ENCODE results near the gene VIPR2.

VIPR2 gene

GRCh38 chr7:159034394-159034793 lies 110.3 kb downstream of the VIPR2 start:
- Histone ChIP-seq H3K4me3 (ENCODE audit: low read length in 2 of 2) (no peak overlapping the region), H3K9ac (ENCODE audit: low read depth in 1 of 2, low read length in 2 of 2) (no peak overlapping the region), H3K27me3 (ENCODE audit: control insufficient read depth in 2 of 2, insufficient read depth in 2 of 2, low read length in 2 of 2) (peaks cover 0 to 5% of the 10 kb centered on the region in 2 donors), H3K27ac (ENCODE audit: low read depth in 2 of 2, low read length in 2 of 2) (no peak overlapping the region), H3K9me3 (ENCODE audit: control insufficient read depth in 2 of 2, low read length in 2 of 2) (no peaks in the 10 kb centered on the region), H3K36me3 (ENCODE audit: control insufficient read depth in 2 of 2, insufficient read depth in 2 of 2, low read length in 2 of 2) (no peaks in the 10 kb centered on the region), H3K4me1 (ENCODE audit: control insufficient read depth in 2 of 2, insufficient read depth in 2 of 2, low read length in 2 of 2) (peaks cover 4% of the 10 kb centered on the region in 2 donors)

GRCh38 chr7:159033956-159034355 lies 110.7 kb downstream of the VIPR2 start:
- Histone ChIP-seq H3K27ac (ENCODE audit: low read depth in 2 of 2, low read length in 2 of 2) (no peak overlapping the region), H3K4me1 (ENCODE audit: control insufficient read depth in 2 of 2, insufficient read depth in 2 of 2, low read length in 2 of 2) (peaks cover 4% of the 10 kb centered on the region in 2 donors), H3K9me3 (ENCODE audit: control insufficient read depth in 2 of 2, low read length in 2 of 2) (no peaks in the 10 kb centered on the region), H3K27me3 (ENCODE audit: control insufficient read depth in 2 of 2, insufficient read depth in 2 of 2, low read length in 2 of 2) (peaks cover 0 to 5% of the 10 kb centered on the region in 2 donors), H3K36me3 (ENCODE audit: control insufficient read depth in 2 of 2, insufficient read depth in 2 of 2, low read length in 2 of 2) (no peaks in the 10 kb centered on the region), H3K9ac (ENCODE audit: low read depth in 1 of 2, low read length in 2 of 2) (no peak overlapping the region), H3K4me3 (ENCODE audit: low read length in 2 of 2) (no peak overlapping the region)

- no peak overlapping the region for H3K27ac ChIP-seq (ENCODE audit: low read depth in 2 of 2, low read length in 2 of 2)
Observed at GRCh38 chr7:159033473-159033825, 111.2 kb downstream of the VIPR2 start.

DNA sequence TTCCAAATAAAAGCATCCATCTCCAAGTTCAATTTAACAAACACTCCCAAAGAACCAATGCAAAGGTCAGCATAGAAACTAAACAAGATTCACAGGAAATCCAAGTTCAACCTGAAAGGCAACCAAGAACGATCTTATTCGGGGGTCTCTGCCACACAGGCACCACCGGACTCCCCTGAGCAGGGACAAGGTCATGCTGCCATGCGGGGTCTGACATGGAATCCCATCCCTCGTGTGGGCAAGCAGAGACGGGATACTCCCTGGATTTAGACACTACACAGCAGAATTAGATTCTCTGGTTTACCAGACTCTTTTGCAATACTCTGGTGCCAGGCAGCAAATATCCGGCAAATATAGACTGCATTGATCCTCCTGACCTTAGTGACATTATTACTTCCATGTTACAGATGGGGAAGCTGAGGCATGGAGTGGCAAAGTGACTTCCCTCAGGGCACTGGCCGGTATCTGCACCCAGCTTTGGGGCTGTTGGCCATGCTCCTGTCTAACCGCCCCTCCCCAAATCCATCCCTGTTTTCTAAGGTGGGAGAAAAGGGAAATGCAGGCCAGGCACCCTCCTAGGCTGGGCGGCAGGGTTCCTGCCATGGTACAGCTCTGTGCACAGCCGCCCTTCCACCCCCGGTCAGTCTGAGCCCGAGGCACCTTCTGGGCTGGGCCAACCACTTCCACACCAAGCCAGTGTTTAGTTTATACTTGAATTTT lies 111.8 kb downstream of the VIPR2 start:
- H3K4me1 ChIP-seq (ENCODE audit: control insufficient read depth in 2 of 2, insufficient read depth in 2 of 2, low read length in 2 of 2) = peaks cover 4% of the 10 kb centered on the region in 2 donors
- no peaks in the 10 kb centered on the region for H3K36me3 ChIP-seq (ENCODE audit: control insufficient read depth in 2 of 2, insufficient read depth in 2 of 2, low read length in 2 of 2)
- H3K4me3 ChIP-seq (ENCODE audit: low read length in 2 of 2) = no peak overlapping the region
- H3K27me3 ChIP-seq (ENCODE audit: control insufficient read depth in 2 of 2, insufficient read depth in 2 of 2, low read length in 2 of 2) = peaks cover 3 to 5% of the 10 kb centered on the region in 2 donors
- no peak overlapping the region for H3K9ac ChIP-seq (ENCODE audit: low read depth in 1 of 2, low read length in 2 of 2)
- no peaks in the 10 kb centered on the region for H3K9me3 ChIP-seq (ENCODE audit: control insufficient read depth in 2 of 2, low read length in 2 of 2)
- no peak overlapping the region for H3K27ac ChIP-seq (ENCODE audit: low read depth in 2 of 2, low read length in 2 of 2)

More at GRCh38 chr7:159033473-159033825, 111.2 kb downstream of the VIPR2 start:
- H3K27me3 ChIP-seq (ENCODE audit: control insufficient read depth in 2 of 2, insufficient read depth in 2 of 2, low read length in 2 of 2) = peaks cover 0 to 5% of the 10 kb centered on the region in 2 donors
- no peaks in the 10 kb centered on the region for H3K9me3 ChIP-seq (ENCODE audit: control insufficient read depth in 2 of 2, low read length in 2 of 2)
- H3K9ac ChIP-seq (ENCODE audit: low read depth in 1 of 2, low read length in 2 of 2) = no peak overlapping the region
- H3K36me3 ChIP-seq (ENCODE audit: control insufficient read depth in 2 of 2, insufficient read depth in 2 of 2, low read length in 2 of 2) = no peaks in the 10 kb centered on the region
- H3K4me1 ChIP-seq (ENCODE audit: control insufficient read depth in 2 of 2, insufficient read depth in 2 of 2, low read length in 2 of 2) = peaks cover 4% of the 10 kb centered on the region in 2 donors
- H3K4me3 ChIP-seq (ENCODE audit: low read length in 2 of 2) = no peak overlapping the region

DNA sequence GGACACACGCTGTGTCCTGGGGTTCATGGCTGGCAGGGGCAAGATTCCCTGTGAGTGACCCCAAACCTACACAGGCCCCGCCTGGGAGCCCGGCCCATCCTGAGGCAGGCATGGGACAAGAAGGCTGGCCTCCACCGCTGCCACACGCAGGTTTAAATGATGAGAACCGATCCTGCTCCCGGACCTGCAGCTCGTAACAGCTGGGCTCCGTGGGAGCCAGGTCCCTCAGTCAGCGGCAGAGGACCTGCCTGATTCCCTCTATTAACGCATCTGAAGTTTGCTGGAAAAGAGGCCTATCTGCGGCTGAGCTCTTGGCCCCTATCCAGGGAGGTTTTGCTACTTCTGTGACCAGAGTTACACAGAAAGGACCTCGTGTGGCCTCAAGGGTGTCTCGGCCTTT lies 112.3 kb downstream of the VIPR2 start:
- no peak overlapping the region for H3K4me3 ChIP-seq (ENCODE audit: low read length in 2 of 2)
- no peak overlapping the region for H3K27ac ChIP-seq (ENCODE audit: low read depth in 2 of 2, low read length in 2 of 2)
- H3K27me3 ChIP-seq (ENCODE audit: control insufficient read depth in 2 of 2, insufficient read depth in 2 of 2, low read length in 2 of 2) = peaks cover 3 to 5% of the 10 kb centered on the region in 2 donors
- peaks cover 7 to 8% of the 10 kb centered on the region in 2 donors for H3K4me1 ChIP-seq (ENCODE audit: control insufficient read depth in 2 of 2, insufficient read depth in 2 of 2, low read length in 2 of 2)
- H3K9me3 ChIP-seq (ENCODE audit: control insufficient read depth in 2 of 2, low read length in 2 of 2) = no peaks in the 10 kb centered on the region
- H3K36me3 ChIP-seq (ENCODE audit: control insufficient read depth in 2 of 2, insufficient read depth in 2 of 2, low read length in 2 of 2) = no peaks in the 10 kb centered on the region
- H3K9ac ChIP-seq (ENCODE audit: low read depth in 1 of 2, low read length in 2 of 2) = no peak overlapping the region

DNA sequence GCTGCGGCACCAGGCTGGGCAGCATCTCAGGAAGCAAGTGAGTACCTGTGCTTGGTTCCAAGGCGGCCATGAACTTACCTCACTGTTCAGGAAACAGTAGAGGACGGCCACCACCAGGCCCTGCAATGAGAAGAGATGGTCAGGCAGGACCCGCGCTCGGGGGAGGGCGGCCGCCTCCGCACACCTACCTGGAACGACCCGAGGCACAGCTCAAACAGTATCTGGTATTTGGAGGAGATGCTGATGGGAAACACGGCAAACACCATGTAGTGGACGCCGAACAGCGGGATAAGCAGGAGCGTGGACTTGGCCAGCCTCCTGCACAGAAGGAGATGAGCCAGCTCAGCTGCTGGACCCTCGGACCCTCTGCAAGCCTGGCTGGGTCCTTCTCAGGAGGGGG lies 112.9 kb downstream of the VIPR2 start:
- H3K4me3 ChIP-seq (ENCODE audit: low read length in 2 of 2) = no peak overlapping the region
- H3K27me3 ChIP-seq (ENCODE audit: control insufficient read depth in 2 of 2, insufficient read depth in 2 of 2, low read length in 2 of 2) = peaks cover 4 to 6% of the 10 kb centered on the region in 2 donors
- no peak overlapping the region for H3K27ac ChIP-seq (ENCODE audit: low read depth in 2 of 2, low read length in 2 of 2)
- H3K4me1 ChIP-seq (ENCODE audit: control insufficient read depth in 2 of 2, insufficient read depth in 2 of 2, low read length in 2 of 2) = peaks cover 5 to 7% of the 10 kb centered on the region in 2 donors
- no peaks in the 10 kb centered on the region for H3K9me3 ChIP-seq (ENCODE audit: control insufficient read depth in 2 of 2, low read length in 2 of 2)
- H3K9ac ChIP-seq (ENCODE audit: low read depth in 1 of 2, low read length in 2 of 2) = no peak overlapping the region
- no peaks in the 10 kb centered on the region for H3K36me3 ChIP-seq (ENCODE audit: control insufficient read depth in 2 of 2, insufficient read depth in 2 of 2, low read length in 2 of 2)

DNA sequence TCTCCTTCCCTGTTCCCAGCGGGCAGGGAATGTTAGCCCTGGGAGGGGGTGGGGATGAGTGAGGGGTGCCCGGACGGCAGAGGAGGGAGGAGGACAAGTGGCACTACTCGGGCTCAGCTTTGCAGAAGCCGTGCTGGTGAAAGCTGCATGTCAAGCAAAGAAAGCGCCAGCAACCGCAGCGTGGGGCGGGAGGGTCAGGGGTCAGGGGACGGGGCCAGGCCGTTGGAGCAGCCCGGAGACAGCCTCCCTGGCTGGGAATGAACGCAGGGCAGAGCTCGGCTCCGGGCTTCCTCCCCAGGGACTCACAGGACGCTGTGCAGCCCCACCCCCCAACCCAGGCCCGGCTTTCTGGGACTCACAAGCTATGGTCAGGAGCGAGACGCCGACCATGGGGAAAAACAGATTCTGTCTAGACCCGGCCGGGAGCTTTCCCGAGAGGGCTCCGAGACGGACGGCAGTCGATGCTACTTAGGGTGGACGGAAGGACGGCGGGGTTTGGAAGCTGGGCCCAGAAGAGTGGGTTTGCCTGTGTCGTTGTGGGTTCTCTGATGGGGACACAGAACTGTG lies 113.4 kb downstream of the VIPR2 start:
- Histone ChIP-seq H3K4me3 (ENCODE audit: low read length in 2 of 2) (peak overlapping the region; percentile 61 to 66), H3K36me3 (ENCODE audit: control insufficient read depth in 2 of 2, insufficient read depth in 2 of 2, low read length in 2 of 2) (no peaks in the 10 kb centered on the region), H3K4me1 (ENCODE audit: control insufficient read depth in 2 of 2, insufficient read depth in 2 of 2, low read length in 2 of 2) (peaks cover 5 to 7% of the 10 kb centered on the region in 2 donors), H3K9me3 (ENCODE audit: control insufficient read depth in 2 of 2, low read length in 2 of 2) (no peaks in the 10 kb centered on the region), H3K27ac (ENCODE audit: low read depth in 2 of 2, low read length in 2 of 2) (peak overlapping the region in 1 of 2 donors; percentile 9), H3K27me3 (ENCODE audit: control insufficient read depth in 2 of 2, insufficient read depth in 2 of 2, low read length in 2 of 2) (peaks cover 2 to 6% of the 10 kb centered on the region in 2 donors), H3K9ac (ENCODE audit: low read depth in 1 of 2, low read length in 2 of 2) (peak overlapping the region in 1 of 2 donors; percentile 55)

DNA sequence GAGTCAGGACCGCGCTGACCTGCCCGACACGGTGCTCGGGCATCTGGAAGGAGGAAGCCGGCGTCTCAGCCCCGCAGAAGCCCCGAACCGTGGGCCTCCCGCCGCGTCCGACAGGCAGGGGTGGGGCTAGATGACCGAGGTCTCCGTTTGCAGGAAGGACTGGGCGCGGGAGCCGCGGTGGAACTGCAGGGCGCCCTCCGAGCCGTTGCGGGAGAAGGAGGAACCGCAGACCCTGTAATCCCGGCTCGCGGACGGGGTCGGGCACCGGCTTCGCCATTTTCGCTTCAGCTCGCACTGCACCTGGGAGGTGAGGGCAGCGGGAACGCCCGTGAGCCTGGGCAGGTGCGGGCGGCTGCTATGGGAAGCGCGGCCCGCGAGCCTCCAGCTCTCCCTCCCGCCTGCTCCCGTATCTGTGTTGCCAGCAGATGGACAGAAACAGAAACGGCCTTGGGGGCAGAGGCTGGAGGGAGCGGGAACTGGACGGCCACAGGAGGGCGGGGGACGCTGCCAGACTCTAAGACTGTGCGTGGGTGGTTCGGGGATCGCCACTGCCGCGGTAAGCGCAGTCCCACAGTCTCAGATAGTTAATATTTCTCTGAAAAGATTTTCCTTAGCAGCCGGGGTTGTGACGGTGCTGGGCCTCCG lies 114.1 kb downstream of the VIPR2 start:
- Histone ChIP-seq H3K9ac (ENCODE audit: low read depth in 1 of 2, low read length in 2 of 2) (peak overlapping the region in 1 of 2 donors; percentile 55), H3K36me3 (ENCODE audit: control insufficient read depth in 2 of 2, insufficient read depth in 2 of 2, low read length in 2 of 2) (no peaks in the 10 kb centered on the region), H3K4me1 (ENCODE audit: control insufficient read depth in 2 of 2, insufficient read depth in 2 of 2, low read length in 2 of 2) (peaks cover 5 to 7% of the 10 kb centered on the region in 2 donors), H3K27me3 (ENCODE audit: control insufficient read depth in 2 of 2, insufficient read depth in 2 of 2, low read length in 2 of 2) (peaks cover 2 to 6% of the 10 kb centered on the region in 2 donors), H3K9me3 (ENCODE audit: control insufficient read depth in 2 of 2, low read length in 2 of 2) (no peaks in the 10 kb centered on the region), H3K27ac (ENCODE audit: low read depth in 2 of 2, low read length in 2 of 2) (peak overlapping the region in 1 of 2 donors; percentile 9), H3K4me3 (ENCODE audit: low read length in 2 of 2) (peak overlapping the region; percentile 61 to 66)

- Histone ChIP-seq H3K36me3 (ENCODE audit: control insufficient read depth in 2 of 2, insufficient read depth in 2 of 2, low read length in 2 of 2) (no peaks in the 10 kb centered on the region), H3K4me3 (ENCODE audit: low read length in 2 of 2) (no peak overlapping the region), H3K9ac (ENCODE audit: low read depth in 1 of 2, low read length in 2 of 2) (no peak overlapping the region), H3K27me3 (ENCODE audit: control insufficient read depth in 2 of 2, insufficient read depth in 2 of 2, low read length in 2 of 2) (peaks cover 2 to 6% of the 10 kb centered on the region in 2 donors), H3K9me3 (ENCODE audit: control insufficient read depth in 2 of 2, low read length in 2 of 2) (no peaks in the 10 kb centered on the region), H3K27ac (ENCODE audit: low read depth in 2 of 2, low read length in 2 of 2) (no peak overlapping the region), H3K4me1 (ENCODE audit: control insufficient read depth in 2 of 2, insufficient read depth in 2 of 2, low read length in 2 of 2) (peaks cover 5 to 7% of the 10 kb centered on the region in 2 donors)
Observed at GRCh38 chr7:159028508-159029401, 115.9 kb downstream of the VIPR2 start.
